ENCODE results near the gene TCEANC.
"Not testable (repeated sequence)": the region's sequence is repeated elsewhere in the genome, so short reads cannot be mapped to it uniquely, and the experiment has no call there.

Gene TCEANC

DNA sequence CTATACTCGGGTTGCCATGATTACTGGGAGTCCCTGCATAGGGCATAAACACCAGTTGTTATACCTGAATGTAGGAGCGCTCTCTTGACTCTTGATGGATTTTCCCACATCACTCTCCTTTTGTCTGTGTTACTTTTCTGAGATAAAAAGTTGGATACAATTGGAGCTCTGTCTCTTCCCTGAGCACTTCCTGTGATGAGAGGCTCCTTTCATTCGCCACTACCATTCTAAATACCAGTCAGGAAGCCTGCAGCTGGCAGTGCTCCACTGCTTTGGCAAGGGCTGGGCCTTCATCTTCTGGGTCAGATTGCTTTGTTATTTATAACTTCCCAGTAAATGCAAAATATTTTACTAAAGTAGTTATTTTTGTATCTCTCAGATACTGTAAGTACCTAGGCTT is 13.9 kb downstream of the TCEANC start:
- H3K27me3 ChIP-seq (ENCODE audit: insufficient read depth, insufficient read length), result no peaks in the 10 kb centered on the region
- no peak overlapping the region for H3K4me3 ChIP-seq (ENCODE audit: insufficient read length, low read depth)
- TF ChIP-seq SUZ12 (IDR thresholded peaks at IDR 0.05; ENCODE audit: extremely low read depth, insufficient read depth, insufficient read length) (no peak), YY1 (IDR thresholded peaks at IDR 0.05; ENCODE audit: insufficient read depth, insufficient read length) (no peak), ZNF274 (IDR thresholded peaks at IDR 0.05; ENCODE audit: low read depth, low read length) (no peak)
- H3K9ac ChIP-seq (ENCODE audit: insufficient read length, low read depth), result no peak overlapping the region
- H3K4me1 ChIP-seq (ENCODE audit: insufficient read depth, insufficient read length), result no peaks in the 10 kb centered on the region
- peaks cover 3% of the 10 kb centered on the region for H3K36me3 ChIP-seq (ENCODE audit: insufficient read depth, insufficient read length, low read length)
- no peak for DNase-seq (ENCODE audit: low read depth, low spot score)
- H3K9me3 ChIP-seq (ENCODE audit: insufficient read depth, low read length), result no peaks in the 10 kb centered on the region

DNA sequence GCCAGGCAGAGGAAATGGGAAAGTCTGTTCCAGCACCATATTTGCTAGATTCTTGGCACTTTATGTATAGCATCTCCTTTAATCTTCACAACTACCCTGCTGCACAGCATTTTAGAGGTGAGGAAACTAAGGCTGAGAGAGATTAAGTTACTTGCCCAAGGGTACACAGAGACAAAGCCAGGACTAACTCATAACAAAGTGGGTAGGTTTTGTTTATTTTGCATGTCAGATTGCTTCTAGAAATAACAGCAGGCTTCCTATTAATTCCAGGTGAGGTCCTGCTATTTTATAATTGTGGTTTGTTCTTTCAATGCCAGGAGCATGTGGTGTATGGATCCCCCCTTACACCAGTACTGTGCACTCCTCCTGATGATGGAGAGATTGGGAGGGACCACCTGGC is 15.0 kb downstream of the TCEANC start:
- no peaks in the 10 kb centered on the region for H3K27me3 ChIP-seq (ENCODE audit: insufficient read depth, insufficient read length)
- no peaks in the 10 kb centered on the region for H3K4me1 ChIP-seq (ENCODE audit: insufficient read depth, insufficient read length)
- H3K36me3 ChIP-seq (ENCODE audit: insufficient read depth, insufficient read length, low read length), result peaks cover 3% of the 10 kb centered on the region
- no peaks in the 10 kb centered on the region for H3K9me3 ChIP-seq (ENCODE audit: insufficient read depth, low read length)
- H3K4me3 ChIP-seq (ENCODE audit: insufficient read length, low read depth), result no peak overlapping the region
- no peak overlapping the region for H3K9ac ChIP-seq (ENCODE audit: insufficient read length, low read depth)
- DNase-seq (ENCODE audit: low read depth, low spot score), result no peak
- no peak for TF ChIP-seq SUZ12 (IDR thresholded peaks at IDR 0.05; ENCODE audit: extremely low read depth, insufficient read depth, insufficient read length)
- TF ChIP-seq ZNF274 (IDR thresholded peaks at IDR 0.05; ENCODE audit: low read depth, low read length), result no peak
- TF ChIP-seq YY1 (IDR thresholded peaks at IDR 0.05; ENCODE audit: insufficient read depth, insufficient read length), result no peak

- Histone ChIP-seq H3K4me1 (ENCODE audit: insufficient read depth, insufficient read length) (no peaks in the 10 kb centered on the region), H3K4me3 (ENCODE audit: insufficient read length, low read depth) (no peak overlapping the region), H3K36me3 (ENCODE audit: insufficient read depth, insufficient read length, low read length) (no peaks in the 10 kb centered on the region), H3K9ac (ENCODE audit: insufficient read length, low read depth) (no peak overlapping the region), H3K9me3 (ENCODE audit: insufficient read depth, low read length) (no peaks in the 10 kb centered on the region), H3K27me3 (ENCODE audit: insufficient read depth, insufficient read length) (no peaks in the 10 kb centered on the region)
- no peak for TF ChIP-seq ZNF274 (IDR thresholded peaks at IDR 0.05; ENCODE audit: low read depth, low read length)
- TF ChIP-seq YY1 (IDR thresholded peaks at IDR 0.05; ENCODE audit: insufficient read depth, insufficient read length), result no peak
- TF ChIP-seq SUZ12 (IDR thresholded peaks at IDR 0.05; ENCODE audit: extremely low read depth, insufficient read depth, insufficient read length), result no peak
- DNase-seq (ENCODE audit: low read depth, low spot score), result no peak
Measured at GRCh38 chrX:13669246-13669737, 16.4 kb downstream of the TCEANC start.

- not testable (repeated sequence) for H3K4me3 ChIP-seq (ENCODE audit: insufficient read length, low read depth); H3K27me3 ChIP-seq (ENCODE audit: insufficient read depth, insufficient read length); H3K36me3 ChIP-seq (ENCODE audit: insufficient read depth, insufficient read length, low read length); H3K9ac ChIP-seq (ENCODE audit: insufficient read length, low read depth); H3K9me3 ChIP-seq (ENCODE audit: insufficient read depth, low read length); DNase-seq (ENCODE audit: low read depth, low spot score); H3K4me1 ChIP-seq (ENCODE audit: insufficient read depth, insufficient read length)
Measured at GRCh38 chrX:13669755-13670154, 16.8 kb downstream of the TCEANC start.

DNA sequence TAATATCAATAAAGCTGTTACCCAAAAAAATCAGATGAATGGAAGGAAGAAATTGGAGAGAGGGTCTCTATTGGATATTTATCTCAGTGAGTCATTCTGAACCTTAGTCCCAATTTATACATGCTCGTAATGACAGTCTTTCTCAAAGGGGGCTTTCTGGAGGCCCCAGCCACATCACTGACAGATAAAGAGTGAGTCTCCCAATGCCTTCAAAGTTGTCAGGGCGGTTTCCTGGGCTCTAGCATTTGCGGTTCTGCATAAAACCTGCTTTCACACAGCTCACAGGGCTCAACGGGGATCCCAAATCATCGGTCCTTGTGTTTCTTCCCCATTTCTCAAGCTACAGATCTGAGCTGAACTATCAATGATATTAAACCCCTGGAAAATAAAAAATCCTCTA is 17.3 kb downstream of the TCEANC start:
- no peaks in the 10 kb centered on the region for H3K36me3 ChIP-seq (ENCODE audit: insufficient read depth, insufficient read length, low read length)
- TF ChIP-seq SUZ12 (IDR thresholded peaks at IDR 0.05; ENCODE audit: extremely low read depth, insufficient read depth, insufficient read length) (no peak), ZNF274 (IDR thresholded peaks at IDR 0.05; ENCODE audit: low read depth, low read length) (no peak), YY1 (IDR thresholded peaks at IDR 0.05; ENCODE audit: insufficient read depth, insufficient read length) (no peak)
- no peak overlapping the region for H3K4me3 ChIP-seq (ENCODE audit: insufficient read length, low read depth)
- H3K9me3 ChIP-seq (ENCODE audit: insufficient read depth, low read length), result no peaks in the 10 kb centered on the region
- no peaks in the 10 kb centered on the region for H3K27me3 ChIP-seq (ENCODE audit: insufficient read depth, insufficient read length)
- H3K9ac ChIP-seq (ENCODE audit: insufficient read length, low read depth), result no peak overlapping the region
- no peaks in the 10 kb centered on the region for H3K4me1 ChIP-seq (ENCODE audit: insufficient read depth, insufficient read length)
- DNase-seq (ENCODE audit: low read depth, low spot score), result no peak

DNA sequence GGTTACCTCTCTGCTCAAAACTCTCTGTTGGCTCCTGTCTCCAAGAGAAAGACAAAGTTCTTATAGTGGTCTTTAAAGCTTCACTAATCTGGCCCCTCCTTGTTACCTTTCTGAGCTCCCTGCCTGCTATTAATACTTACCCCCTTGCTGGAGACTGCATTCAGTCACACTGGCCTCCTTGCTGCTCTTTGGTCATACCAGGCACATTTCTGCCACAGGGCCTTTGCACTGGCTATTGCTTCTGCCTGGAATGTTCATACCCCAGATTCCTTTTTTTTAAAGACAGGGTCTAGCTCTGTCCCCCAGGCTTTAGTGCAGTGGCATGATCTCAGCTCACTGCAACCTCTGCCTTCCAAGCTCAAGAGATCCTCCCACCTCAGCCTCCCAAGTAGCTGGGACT is 20.1 kb downstream of the TCEANC start:
- Histone ChIP-seq H3K4me1 (ENCODE audit: insufficient read depth, insufficient read length) (no peaks in the 10 kb centered on the region), H3K36me3 (ENCODE audit: insufficient read depth, insufficient read length, low read length) (no peaks in the 10 kb centered on the region), H3K4me3 (ENCODE audit: insufficient read length, low read depth) (no peak overlapping the region), H3K27me3 (ENCODE audit: insufficient read depth, insufficient read length) (no peaks in the 10 kb centered on the region), H3K9ac (ENCODE audit: insufficient read length, low read depth) (no peak overlapping the region), H3K9me3 (ENCODE audit: insufficient read depth, low read length) (no peaks in the 10 kb centered on the region)
- TF ChIP-seq YY1 (IDR thresholded peaks at IDR 0.05; ENCODE audit: insufficient read depth, insufficient read length), result no peak
- no peak for DNase-seq (ENCODE audit: low read depth, low spot score)

GRCh38 chrX:13676885-13677284 is 23.9 kb downstream of the TCEANC start:
- no peaks in the 10 kb centered on the region for H3K27me3 ChIP-seq (ENCODE audit: insufficient read depth, insufficient read length)
- no peak for DNase-seq (ENCODE audit: low read depth, low spot score)
- H3K9me3 ChIP-seq (ENCODE audit: insufficient read depth, low read length), result no peaks in the 10 kb centered on the region
- H3K36me3 ChIP-seq (ENCODE audit: insufficient read depth, insufficient read length, low read length), result no peaks in the 10 kb centered on the region
- no peaks in the 10 kb centered on the region for H3K4me1 ChIP-seq (ENCODE audit: insufficient read depth, insufficient read length)
- TF ChIP-seq YY1 (IDR thresholded peaks at IDR 0.05; ENCODE audit: insufficient read depth, insufficient read length), result no peak
- TF ChIP-seq SUZ12 (IDR thresholded peaks at IDR 0.05; ENCODE audit: extremely low read depth, insufficient read depth, insufficient read length), result no peak
- TF ChIP-seq ZNF274 (IDR thresholded peaks at IDR 0.05; ENCODE audit: low read depth, low read length), result no peak
- H3K4me3 ChIP-seq (ENCODE audit: insufficient read length, low read depth), result no peak overlapping the region
- H3K9ac ChIP-seq (ENCODE audit: insufficient read length, low read depth), result no peak overlapping the region

GRCh38 chrX:13679700-13680099 is 26.8 kb downstream of the TCEANC start:
- not testable (repeated sequence) for DNase-seq (ENCODE audit: low read depth, low spot score); H3K9ac ChIP-seq (ENCODE audit: insufficient read length, low read depth); H3K9me3 ChIP-seq (ENCODE audit: insufficient read depth, low read length); H3K4me1 ChIP-seq (ENCODE audit: insufficient read depth, insufficient read length); H3K4me3 ChIP-seq (ENCODE audit: insufficient read length, low read depth); H3K36me3 ChIP-seq (ENCODE audit: insufficient read depth, insufficient read length, low read length); H3K27me3 ChIP-seq (ENCODE audit: insufficient read depth, insufficient read length)
